GM18870 (cell line): ENCODE results near the gene C1orf159.
"Not testable (repeated sequence)": the region's sequence is repeated elsewhere in the genome, so short reads cannot be mapped to it uniquely, and the experiment has no call there.

Experiments used
- ATAC-seq: cut with Tn5 transposase; IDR thresholded peaks from one replicate; pipeline ENCODE4 v1.9.1; 2021; ENCODE audit warnings: moderate library complexity; ENCODE audit not compliant: unreplicated experiment

Gene C1orf159

DNA sequence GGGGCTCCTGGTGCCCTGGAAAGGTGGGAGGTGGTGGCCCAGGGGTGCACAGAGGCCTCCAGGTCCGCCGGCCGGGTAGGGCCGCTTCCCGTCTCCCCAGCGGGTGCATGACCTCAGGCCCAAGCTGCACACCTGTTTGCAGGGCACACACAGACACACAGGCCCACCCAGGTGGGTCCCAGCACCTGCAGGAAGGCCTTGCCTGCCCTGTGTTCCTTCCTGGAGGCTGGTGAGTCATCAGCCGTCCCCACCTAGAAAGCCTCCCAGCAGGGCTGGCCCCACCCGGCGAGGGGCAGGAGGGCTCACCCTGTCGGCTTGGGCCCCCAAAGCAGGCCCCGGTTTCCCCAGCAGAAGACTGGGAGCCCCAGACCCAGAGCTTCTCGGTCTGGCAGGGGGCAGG lies 34.2 kb upstream of the C1orf159 start:
- ATAC-seq, result no peak

DNA sequence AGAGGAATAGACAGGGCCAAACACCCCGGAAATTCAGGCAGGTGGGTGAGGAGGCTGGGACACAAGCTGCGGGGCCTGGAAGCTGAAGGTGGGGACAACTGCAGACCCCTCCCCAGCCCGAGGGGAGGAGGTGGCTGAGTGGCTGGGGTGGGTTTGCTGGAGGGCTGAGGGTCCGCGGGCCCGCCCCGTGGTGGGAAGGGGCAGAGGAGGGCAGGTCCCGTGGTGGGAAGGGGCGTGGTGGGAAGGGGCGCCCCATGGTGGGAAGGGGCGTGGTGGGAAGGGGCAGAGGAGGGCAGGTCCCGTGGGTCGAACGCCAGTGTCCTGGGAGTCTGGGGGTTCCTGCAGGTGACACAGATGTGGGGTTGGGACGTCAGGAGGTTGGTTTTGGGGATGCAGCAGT lies 33.5 kb upstream of the C1orf159 start:
- ATAC-seq, result no peak

DNA sequence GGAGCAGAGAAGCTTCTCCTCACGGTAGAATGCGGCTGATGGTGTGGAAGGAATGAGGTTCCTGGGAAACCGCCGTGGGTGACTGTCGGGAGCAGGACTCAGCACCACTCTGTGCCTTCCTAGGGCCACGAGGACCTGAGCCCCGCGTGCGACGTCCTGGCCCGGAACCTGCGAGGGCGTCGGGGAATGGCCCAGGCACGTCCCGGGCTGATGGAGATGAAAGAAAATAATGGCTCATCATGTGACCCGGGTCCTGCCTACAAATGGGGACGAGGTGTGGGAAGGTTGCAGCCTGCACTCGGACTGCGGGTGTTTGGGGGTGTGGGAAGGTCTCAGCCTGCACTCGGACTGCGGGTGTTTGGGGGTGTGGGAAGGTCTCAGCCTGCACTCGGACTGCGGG lies 32.7 kb upstream of the C1orf159 start:
- ATAC-seq, result no peak

DNA sequence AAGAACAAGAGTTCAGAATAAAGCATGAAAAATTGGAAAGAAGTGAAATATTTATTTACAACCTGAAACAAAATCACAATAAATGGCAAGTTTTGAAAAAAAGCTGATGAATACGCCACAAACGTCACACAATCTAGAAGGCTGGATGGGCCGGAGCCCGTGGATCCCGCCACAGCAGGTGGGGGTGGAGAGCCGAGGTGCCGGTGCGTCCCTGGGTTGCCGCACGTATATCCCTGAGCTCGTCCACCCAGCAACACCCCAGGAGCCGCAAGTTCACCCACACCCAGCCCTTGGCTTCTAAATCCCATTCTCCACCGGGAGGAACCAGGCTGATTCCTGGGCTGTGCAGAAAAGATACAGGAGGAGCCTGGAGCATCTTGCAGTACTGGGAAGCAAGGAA lies 32.2 kb upstream of the C1orf159 start:
- no peak for ATAC-seq

DNA sequence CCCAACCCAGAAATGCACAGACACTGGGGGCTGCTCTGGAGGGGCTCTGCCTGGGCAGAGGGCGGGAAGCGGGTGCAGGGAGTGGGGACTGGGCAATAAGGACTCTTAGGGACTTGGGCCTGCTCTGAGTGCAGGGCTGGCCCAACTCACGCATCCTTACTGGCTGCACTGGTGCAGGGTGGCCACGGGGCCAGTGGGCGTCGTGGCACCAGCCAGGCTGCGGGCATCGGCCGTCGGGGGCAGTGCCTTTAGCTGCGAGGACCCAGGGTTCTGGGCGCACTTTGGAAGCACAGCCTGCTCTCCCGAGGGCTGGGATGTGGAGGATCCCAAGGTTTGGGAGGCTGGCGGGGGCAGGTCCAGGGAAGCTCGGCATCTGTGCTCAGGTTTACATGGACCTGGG lies 30.7 kb upstream of the C1orf159 start:
- no peak for ATAC-seq

DNA sequence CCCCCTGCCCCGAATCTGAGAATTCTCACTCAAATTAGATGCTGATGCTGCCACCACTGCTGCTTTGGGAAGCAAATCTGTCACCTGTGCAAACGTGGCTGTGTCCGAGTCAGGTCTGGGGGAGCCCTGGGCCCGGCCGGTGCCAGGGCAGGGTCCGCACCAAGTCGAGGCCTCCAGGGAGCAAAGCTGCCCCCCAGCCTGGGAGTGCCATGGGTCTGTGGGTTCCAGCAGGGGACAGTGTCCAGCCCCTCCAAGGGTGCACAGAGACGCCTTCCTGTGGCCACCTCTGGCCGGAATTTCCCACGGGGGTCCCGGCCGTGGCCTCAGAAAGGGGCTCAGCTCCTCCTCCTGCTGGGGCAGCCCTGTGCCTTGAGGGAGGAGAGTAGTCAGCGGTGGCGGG lies 30.1 kb upstream of the C1orf159 start:
- ATAC-seq, result no peak

DNA sequence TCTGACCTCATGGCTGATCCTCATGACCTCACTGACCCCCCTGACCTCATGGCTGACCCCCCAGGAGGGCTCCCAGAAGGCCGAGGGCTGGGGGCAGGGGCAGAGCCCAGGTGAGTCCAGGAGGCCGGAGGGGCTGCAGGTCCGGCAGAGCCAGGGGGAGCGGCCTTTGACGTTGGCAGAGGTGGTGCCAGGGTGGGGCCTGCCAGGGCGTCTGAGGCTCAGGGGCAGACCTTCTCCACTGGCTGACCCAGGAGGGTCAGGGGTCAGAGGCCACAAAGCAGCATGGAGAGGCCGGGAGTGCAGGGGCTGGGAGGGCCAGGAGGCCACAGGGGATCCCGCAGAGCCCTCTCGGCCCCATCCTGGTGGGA lies 29.6 kb upstream of the C1orf159 start:
- no peak for ATAC-seq

DNA sequence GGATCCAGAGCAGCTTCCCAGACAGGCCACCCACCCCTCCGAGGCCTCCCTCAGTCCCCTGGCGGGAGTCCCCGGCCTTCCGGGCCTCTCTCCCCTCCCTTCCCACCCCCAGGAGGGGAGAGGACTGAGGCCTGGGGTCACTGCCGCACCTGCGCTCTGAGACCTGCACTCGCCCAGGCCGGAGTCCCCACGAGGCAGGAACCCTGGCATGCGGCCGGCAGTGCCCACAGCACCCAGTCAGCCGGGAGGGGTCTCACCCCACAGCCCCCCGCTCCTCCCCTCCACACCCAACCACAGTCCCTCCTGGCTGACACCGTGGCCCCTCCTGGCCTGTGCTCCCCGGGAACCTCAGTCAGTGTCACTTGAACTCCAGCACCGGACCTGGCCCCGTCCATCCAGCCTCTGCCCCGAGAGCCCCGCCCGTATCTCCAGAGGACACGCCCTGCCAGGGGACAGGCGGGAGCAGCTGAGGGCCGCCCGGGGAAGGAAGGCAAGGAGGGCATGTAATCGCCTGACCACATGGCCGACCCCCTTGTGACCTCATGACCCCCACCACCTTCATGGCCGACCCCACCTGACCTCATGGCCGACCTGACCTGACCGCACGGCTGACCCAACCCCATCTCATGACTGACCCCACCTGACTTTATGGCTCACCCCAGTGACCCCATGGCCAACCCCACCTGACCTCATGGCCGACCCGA lies 29.1 kb upstream of the C1orf159 start:
- ATAC-seq, result no peak

DNA sequence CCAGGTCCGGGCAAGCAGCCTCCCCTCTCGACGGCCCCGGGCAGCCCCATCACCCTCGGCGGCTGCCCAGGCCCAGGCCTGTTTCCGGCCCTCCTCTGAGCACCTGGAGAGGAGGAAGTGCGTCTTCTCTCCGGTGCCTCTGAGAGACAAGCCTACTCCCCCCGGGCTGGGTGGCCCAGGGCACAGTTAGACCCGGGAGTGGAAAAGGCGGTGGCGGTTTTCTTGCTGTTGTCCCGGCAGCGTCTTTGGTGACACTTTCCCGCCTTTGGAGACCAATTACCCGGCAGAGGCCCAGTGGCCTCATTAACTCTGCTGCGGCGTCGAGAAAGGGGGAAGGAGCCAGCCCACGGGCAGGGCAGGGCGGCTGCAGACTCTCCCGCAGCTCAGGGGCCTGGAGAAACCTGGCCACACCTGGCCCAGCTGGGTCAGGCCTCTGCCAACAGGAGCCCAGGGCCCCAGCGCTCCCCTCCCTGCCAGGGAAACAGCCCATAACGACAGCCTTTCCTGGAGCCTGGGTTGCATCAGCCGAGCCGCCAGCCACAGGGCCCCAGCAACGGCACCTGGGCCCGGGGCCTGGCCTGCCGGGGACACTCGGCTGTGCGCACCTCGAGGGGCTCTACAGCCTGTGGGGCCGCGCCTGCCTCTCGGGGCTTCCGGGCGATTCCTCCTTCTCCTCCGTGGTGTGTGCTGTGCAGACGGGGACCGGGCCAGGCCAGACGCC lies 28.4 kb upstream of the C1orf159 start:
- no peak for ATAC-seq

GRCh38 chr1:1143636-1144035 lies 27.7 kb upstream of the C1orf159 start:
- ATAC-seq, result no peak

GRCh38 chr1:1142844-1143243 lies 27.0 kb upstream of the C1orf159 start:
- ATAC-seq, result no peak

DNA sequence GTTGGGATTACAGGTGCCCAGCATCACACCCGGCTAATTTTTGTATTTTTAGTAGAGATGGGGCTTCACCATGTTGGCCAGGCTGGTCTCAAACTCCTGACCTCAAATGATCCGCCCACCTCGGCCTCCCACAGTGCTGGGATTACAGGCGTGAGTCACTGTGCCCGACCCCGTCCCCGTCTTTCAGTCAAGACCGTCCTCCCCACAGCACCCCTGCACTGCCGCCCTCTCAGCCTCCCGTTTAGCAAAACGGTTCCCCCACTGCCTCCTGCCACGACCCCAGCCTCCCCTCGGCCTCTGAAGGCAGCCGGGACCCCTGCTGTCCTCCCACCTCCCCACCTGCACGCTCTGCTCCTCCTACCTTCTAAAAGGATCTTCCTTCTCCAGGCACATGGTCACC lies 26.5 kb upstream of the C1orf159 start:
- ATAC-seq, result not testable (repeated sequence)

- ATAC-seq, result no peak
These were observed 26.0 kb upstream of the C1orf159 start for GRCh38 chr1:1141911-1142250.

- no peak for ATAC-seq
These were observed 25.5 kb upstream of the C1orf159 start for GRCh38 chr1:1141244-1141910.

DNA sequence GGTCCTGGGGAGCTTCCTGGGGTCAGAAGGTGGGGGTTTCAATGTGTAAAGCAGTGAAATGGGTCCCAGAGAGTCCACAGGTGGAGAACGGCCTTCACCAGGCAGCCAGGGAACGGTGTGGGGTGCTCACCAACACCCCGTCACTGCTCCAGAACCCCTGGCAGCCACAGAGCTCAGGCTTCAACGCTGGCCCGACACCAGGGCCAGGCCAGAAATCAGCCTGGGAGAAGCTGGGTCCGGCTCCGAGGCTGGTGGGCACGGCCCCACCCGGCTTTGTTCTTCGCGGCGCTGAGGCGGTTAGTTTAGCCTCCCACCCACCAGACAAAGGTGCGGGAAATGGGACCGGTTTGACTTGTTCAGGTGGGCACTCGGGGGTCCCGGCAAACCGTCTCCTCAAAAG lies 24.8 kb upstream of the C1orf159 start:
- no peak for ATAC-seq

DNA sequence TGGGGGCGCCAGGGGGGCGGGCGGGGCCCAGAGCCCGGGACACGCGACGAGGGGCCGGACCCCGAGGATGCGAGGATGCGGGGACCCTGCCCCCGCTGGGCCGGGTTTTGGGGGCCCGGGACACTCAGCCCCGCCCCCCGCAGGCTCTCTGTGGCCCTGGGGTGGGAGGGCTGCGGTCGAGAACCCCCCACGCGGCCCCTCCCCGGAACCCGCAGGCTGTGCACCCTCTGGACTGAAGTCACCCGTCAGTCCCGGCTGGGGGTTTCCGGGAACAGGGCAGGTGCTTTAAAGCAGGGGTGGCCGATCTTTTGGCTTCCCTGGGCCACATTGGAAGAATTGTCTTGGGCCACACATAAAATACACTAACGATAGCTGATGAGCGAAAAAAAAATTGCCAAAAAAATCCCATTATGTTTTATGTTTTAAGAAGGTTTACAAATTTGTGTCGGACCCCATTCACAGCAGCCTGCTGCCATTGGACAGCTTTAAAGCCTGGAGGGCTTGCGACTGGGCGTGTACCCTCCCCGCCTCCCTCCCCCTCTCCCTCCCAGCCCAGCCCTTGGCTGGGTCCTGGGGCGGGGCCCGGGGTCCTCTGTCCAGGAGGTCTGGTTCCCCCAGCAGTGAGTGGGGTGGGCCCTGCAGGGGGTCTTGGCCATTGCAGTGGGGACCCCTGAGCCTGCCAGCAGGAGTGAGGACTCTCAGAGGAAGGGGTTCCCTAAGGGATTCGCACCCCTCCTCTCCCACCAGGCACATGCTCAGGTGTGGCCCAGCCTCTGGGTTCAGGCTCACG lies 21.6 kb upstream of the C1orf159 start:
- ATAC-seq, result no peak

- ATAC-seq, result no peak
These were observed 20.8 kb upstream of the C1orf159 start for GRCh38 chr1:1136547-1137230.

DNA sequence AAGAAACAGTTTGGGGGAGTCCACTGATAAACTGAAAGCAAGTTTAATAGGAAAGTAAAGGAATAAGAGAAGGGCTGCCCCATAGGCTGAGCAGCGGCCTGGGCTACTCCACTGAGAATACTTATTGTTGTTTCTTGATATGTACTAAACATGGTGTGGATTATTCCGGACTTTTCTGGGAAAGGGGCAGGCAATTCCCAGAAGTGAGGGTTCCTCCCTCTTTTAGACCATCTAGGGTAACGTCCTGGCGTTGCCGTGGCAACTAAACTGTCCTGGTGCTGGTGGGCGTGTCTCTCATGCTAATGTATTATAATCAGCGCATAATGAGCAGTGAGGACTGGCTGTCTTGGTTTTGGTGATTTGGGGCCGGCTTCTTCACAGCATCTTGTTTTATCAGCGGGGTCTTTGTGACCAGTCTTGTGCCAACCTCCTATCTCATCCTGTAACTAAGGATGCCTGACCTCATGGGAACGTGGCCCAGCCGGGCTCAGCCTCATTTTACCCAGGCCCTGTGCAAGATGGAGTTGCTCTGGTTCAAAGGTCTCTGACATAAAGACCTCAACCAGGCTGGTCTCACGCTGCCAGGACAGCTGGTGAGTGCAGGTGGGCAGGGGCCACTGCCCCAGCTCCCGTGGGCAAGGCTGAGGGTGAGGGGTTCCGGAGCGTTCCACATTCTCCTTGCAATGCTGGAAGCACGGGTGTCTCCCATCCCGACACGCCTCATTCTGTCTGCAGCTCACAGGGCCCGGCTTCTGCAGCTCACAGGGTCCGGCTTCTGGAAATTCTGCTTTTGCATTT lies 19.6 kb upstream of the C1orf159 start:
- ATAC-seq, result no peak

GRCh38 chr1:1134300-1134970 lies 18.5 kb upstream of the C1orf159 start:
- ATAC-seq, result no peak
